ENCODE measurements around the gene PRLH.
A peak's percentile ranks its signal among the peaks of the same experiment; 100 is the strongest.

PRLH gene

DNA sequence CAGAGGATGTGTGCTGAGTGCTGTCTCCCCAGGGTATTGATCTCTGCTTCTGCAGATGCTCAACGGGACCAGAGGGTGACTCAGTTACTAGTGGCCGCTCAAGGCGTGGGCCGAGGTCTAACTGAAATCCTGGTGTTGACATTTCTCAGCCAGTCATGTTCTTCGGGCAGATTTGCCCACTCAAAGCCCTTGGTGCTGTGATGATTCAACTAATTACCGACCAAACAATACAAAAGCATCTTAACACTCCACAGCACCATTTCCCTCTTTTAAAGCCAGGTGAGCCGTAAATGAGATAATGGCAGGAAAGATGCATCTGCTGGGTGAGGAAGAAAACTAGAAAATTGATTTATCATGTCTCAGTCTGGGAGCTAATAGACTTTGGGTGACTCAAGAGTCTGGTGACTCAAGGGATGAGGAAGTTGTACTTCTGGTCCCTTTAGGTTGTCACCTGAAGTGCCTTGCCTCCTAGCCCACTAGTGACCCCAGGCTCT is 32.7 kb upstream of the PRLH start:
- H3K4me3 ChIP-seq (replicated peaks in 1 of 2; ENCODE audit: low read depth in 2 of 2, low read length in 2 of 2): no peak overlapping the region
- TF ChIP-seq, protein P1, sequence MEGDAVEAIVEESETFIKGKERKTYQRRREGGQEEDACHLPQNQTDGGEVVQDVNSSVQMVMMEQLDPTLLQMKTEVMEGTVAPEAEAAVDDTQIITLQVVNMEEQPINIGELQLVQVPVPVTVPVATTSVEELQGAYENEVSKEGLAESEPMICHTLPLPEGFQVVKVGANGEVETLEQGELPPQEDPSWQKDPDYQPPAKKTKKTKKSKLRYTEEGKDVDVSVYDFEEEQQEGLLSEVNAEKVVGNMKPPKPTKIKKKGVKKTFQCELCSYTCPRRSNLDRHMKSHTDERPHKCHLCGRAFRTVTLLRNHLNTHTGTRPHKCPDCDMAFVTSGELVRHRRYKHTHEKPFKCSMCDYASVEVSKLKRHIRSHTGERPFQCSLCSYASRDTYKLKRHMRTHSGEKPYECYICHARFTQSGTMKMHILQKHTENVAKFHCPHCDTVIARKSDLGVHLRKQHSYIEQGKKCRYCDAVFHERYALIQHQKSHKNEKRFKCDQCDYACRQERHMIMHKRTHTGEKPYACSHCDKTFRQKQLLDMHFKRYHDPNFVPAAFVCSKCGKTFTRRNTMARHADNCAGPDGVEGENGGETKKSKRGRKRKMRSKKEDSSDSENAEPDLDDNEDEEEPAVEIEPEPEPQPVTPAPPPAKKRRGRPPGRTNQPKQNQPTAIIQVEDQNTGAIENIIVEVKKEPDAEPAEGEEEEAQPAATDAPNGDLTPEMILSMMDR (IDR thresholded peaks at IDR 0.05; ENCODE audit: low read depth, low read length): no peak
- peak in 1 of 2 donors; percentile 81 for DNase-seq (ENCODE audit: low read depth in 2 of 2)

DNA sequence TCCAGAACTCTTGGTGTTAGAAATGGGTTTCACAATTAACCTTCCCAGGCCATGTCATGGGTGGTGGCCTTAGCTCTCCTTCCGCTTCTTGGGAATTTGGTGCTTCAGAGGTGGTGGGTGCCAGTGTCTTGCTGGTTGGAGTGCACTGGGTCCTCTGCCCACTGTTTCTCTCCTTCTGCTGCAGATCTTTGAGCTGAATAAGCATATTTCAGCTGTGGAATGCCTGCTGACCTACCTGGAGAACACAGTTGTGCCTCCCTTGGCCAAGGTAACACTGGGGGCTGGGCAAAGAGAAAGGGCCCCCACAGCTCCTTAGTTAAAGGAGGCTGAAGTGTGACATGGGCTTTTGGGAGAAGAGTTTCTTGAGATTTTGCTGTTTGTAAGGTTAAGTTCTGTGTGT is 32.0 kb upstream of the PRLH start:
- TF ChIP-seq, protein P1 (IDR thresholded peaks at IDR 0.05; ENCODE audit: low read depth, low read length): no peak
- H3K4me3 ChIP-seq (replicated peaks in 1 of 2; ENCODE audit: low read depth in 2 of 2, low read length in 2 of 2): no peak overlapping the region
- no peak for DNase-seq (ENCODE audit: low read depth in 2 of 2)

DNA sequence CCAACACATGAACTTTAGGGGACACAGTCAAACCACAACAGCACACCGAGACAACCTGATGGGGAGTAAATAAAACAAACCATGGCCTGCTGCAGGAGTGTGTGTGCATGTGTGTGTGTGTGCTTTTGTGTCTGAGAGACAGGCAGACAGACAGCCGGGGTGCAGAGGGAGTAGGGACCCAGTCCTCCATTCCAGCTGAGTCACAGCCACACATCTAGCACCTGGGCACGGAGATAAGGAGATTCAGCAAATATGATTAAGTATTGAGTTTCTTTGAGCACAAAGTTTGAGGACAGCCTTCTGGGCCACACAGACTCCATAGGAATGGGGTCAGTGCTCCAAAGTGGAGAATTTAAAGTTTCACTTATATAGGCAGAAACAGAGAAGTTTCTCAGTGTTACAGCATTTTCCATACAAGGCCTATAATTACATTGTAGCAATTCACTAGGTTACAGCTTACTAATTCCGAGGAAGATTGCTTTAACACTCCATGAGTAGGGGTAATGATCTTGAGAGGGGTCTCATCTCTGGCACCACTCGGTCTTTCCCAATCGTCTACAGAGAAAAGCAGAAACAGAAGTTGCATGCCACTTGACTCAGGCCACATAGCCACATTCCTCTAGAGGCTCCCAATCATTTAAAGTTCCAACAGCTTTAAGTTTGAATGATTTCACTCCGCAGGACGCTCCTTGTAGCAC is 30.8 kb upstream of the PRLH start:
- TF ChIP-seq, protein P1 (IDR thresholded peaks at IDR 0.05; ENCODE audit: low read depth, low read length): no peak
- H3K4me3 ChIP-seq (replicated peaks in 1 of 2; ENCODE audit: low read depth in 2 of 2, low read length in 2 of 2): no peak overlapping the region
- DNase-seq (ENCODE audit: low read depth in 2 of 2): no peak

DNA sequence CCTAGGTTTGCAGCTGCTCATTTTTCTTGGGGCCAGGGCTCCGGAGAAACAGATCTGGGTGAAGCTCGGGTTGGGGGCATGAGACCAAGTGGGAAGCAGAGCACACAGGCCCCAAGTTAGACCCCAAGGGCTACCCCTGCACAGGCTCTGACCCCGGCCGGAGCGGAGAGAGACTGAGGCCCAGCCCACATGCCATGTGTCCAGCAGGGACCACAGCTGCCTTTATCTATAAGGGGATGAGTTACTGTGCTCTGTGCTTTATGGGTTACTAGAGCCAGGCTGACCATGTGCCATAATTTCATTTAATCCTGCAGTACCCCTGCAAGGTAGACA is 30.3 kb upstream of the PRLH start:
- no peak overlapping the region for H3K4me3 ChIP-seq (replicated peaks in 1 of 2; ENCODE audit: low read depth in 2 of 2, low read length in 2 of 2)
- no peak for DNase-seq (ENCODE audit: low read depth in 2 of 2)
- TF ChIP-seq, protein P1 (IDR thresholded peaks at IDR 0.05; ENCODE audit: low read depth, low read length): no peak

DNA sequence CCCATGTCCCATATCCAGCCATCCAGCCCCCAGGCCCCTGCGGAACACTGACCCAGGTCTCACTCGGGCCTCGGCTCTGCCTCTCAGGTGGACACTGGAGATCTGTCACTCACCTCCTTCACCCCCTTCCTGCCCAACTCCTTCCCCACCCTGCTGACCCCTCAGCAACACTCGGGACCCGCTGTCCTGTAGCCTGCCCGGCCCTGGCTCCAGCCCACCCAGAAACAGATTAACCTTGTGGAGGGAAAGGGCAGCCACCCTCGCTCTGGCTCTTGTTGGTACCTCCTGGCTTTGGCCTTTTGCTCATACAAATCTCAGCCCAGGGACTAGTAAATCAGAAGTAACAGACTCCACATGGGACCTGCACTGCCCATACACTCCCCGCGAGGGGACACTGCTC is 29.8 kb upstream of the PRLH start:
- DNase-seq (ENCODE audit: low read depth in 2 of 2): no peak
- no peak overlapping the region for H3K4me3 ChIP-seq (replicated peaks in 1 of 2; ENCODE audit: low read depth in 2 of 2, low read length in 2 of 2)
- TF ChIP-seq, protein P1 (IDR thresholded peaks at IDR 0.05; ENCODE audit: low read depth, low read length): no peak

DNA sequence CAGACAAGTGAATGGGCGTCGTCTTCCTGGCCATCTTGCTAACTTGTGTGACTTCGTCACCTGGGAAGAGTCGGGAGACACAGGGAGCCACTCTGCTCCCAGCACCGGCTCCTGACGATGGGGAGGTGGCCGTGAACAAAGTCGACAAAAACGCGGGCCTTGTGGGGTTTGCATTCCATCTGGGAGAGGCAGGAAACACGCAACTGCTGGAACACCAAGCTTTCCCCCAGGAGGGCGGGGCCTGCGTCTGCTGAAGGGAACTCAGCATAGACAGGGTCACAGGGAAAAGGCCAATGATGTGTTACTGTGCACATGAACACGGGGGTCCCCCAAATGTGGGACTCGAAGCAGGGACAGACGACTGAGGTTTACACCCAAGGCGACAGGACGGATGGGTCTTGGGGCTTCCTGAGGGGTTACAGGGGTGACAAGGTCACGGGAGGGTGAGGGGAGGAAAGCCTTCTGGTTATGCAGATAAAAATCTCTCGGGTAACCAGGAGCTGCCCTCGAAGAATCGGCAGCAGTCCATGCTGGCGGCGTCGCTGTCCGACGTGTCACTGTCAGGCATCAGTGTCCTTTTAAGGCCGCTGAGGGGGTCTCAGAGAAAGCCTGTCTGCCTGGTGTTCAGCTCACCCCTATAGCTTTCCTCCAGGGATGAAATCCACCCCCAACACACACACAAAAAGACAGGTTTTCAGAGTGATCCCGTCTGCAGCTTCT is 28.2 kb upstream of the PRLH start:
- no peak for DNase-seq (ENCODE audit: low read depth in 2 of 2)

More for the DNA sequence above, 28.2 kb upstream of the PRLH start:
- no peak overlapping the region for H3K4me3 ChIP-seq (replicated peaks in 1 of 2; ENCODE audit: low read depth in 2 of 2, low read length in 2 of 2)
- TF ChIP-seq, protein P1 (IDR thresholded peaks at IDR 0.05; ENCODE audit: low read depth, low read length): no peak

Data from cardiac fibroblast (primary cell).